COLO668 (cell line): Measurements from ENCODE around the gene FAM53B.
A peak's percentile ranks its signal among the peaks of the same experiment; 100 is the strongest.

ENCODE experiments used
- DNase-seq: peaks from one replicate; lab custom pipeline; 2025; ENCODE audit not compliant: unreplicated experiment; lab: John Stamatoyannopoulos, UW

FAM53B gene

DNA sequence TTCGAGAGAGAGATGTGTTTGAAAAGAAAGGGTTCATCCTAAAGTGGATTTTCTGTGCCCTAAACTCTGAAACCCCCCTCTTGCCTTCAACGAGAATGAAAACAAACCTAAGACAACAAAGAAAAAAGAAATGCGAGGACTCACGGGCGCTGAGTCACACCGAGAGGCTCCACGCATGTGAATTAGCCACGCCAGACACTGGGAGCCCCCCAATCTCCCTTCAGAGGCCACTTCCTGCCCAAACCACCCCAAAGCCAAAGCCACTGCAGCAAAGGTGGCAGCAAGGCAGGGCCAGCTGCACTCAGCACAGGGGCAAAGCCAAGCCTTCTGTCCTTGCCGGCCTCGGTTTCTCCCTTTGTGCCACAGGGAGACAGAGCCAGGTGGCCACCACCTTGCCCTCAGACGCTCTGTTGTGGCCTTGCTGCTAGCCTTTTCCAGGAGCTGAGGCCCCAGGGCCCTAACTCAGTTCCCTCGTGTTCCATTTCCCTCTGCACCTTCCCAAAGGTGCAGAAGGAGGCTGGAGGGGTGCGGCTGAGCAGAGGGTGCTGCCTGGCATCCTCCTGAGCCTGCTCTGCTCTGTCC is 93.3 kb downstream of the FAM53B start:
- DNase-seq = no peak

DNA sequence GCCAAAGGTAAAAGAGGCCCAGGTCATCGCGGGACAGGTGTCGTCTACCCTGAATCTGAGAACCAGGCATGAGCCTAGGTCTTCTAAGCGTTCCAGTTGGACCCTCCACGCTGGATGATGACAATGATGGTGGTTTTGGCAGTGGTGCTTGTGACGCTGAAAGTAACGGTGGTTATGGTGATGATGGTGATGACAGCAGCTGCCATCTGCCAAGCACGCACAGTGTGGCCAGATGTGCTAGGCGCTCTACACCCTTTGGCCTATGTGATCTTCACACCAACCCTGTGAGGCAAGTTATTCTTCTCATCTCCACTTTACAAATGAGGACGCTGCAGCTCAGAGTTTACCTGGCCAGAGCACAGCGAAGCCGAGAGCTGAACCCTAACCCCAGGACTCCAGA is 93.9 kb downstream of the FAM53B start:
- DNase-seq = no peak

DNA sequence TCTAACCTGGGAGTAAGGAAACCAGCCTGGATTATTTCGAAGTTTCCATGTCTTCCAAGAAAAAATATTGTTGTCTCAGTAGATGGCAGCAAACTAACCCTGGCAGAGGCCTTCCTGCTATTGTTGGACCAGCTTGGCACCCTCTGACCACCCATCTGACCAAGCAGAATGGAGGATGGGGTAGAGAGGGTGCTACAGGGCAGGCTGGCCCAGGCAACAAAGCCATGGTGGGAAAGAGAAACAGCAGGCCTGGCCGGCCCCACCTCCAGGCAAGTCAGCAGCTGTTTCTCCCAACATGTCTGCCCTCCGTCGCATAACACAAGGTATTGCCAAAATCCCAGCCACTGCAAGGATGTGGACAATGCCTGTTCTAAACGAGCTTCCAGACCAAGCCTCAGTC is 95.0 kb downstream of the FAM53B start:
- peak; percentile 28 for DNase-seq

DNA sequence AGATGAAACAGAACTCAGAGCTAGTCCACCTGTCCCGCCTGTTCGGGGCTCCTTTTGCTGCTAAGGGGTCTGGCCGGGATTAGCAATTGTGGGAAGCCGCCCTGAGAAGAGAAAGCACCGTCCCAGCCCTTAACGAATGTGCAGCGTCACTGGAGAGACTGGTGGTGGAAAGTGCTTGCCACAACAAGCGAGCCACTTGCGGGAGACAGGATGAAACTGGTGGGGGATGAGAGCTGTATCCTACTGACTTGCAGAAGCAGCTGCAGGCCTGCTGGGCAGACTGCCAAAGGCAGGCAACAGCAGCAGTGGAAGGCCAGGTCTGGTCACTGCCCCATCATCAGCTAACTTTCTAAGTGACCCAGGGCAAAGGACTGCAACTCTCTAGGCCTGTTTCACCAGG is 95.4 kb downstream of the FAM53B start:
- DNase-seq = peak; percentile 88

DNA sequence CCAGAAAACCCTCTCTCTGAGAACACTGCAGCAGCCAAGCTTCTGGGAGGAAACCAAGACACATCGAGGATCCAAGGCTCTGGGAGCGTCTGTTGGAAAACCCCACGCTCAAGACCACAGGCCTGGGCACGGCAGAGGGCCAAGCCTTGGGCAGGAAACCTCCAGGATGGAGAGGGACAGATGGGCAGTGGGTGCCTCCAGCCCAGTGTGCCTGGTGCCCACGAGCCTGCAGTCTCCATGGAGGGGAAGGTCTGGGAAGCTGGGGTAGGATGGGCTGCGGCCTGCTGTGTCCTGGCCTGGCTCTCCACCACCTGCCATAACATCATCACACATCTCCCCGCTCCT is 96.1 kb downstream of the FAM53B start:
- no peak for DNase-seq

DNA sequence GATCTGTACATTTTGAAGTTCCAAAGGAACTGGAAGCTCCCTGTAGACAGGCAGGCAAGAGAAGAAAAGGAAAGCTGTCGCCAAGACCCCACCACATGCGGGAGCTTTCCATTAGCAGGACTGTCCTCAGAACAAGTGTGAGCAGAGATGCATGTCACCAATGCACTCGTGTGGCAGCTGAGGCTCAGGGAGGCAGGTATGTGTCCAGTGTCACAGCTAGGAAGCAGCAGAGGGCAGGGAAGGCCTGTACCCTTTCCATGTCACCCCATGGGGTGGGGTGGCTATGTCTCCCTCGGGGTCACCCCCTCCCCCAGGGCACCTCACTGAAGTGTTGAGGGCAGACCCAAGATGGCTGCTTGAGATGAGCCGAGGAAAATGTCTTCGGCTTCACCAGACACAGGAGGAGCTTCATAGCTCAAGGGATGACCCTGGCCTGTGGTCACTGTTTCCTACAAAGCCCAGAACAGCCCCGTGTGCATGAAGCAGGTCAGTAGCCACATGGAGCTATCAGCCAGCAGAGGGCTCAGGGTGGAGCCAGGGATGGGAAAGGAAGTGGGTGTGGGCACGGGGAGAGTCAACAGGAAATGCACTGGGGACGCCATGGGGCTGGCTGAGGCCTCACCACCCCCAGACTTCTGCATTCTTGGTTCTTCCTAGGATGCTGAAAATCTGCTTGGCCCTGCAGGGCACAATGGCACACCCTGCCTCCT is 96.6 kb downstream of the FAM53B start:
- peak; percentile 51 for DNase-seq

DNA sequence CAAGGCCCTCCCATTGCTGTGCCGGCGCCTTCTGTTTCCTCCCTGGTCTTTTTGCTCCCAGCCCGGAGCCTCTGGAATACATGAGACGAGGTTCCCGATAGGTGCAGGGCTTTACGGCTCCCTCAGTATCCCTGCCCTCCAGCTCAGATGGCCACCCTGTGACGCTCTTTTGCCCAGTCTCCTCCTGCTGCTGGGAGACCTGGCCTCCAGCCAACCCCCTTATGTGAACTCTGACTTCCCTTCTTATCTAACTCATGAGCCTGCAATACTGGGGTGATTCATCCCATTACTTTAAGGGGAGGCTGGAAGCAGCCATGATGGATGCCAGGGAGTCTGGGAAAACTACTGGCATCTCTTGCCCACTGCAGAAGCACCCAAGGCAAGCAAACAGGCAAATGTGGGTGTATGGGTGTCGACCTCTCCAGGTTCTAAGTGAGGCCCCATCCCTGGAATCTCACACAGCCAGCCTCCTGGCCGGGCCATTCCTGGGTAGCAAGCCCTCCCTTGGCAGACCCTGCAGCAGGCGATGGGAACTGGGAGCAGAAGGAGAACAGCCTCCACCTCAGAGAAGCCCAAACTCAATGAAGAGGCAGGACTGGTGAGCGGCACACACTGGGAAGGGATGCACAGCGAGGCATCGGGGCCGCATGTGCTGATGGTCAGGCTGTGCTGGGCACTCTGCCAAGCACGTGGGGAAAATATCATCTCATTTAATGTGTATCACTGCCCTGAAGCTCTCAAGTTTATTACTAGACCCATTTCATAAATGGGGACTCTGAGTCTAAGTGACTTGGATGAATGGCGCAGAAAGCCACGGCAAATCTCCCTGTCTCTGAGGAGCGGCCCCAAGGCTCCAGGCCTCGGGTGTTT is 97.5 kb downstream of the FAM53B start:
- DNase-seq = no peak

DNA sequence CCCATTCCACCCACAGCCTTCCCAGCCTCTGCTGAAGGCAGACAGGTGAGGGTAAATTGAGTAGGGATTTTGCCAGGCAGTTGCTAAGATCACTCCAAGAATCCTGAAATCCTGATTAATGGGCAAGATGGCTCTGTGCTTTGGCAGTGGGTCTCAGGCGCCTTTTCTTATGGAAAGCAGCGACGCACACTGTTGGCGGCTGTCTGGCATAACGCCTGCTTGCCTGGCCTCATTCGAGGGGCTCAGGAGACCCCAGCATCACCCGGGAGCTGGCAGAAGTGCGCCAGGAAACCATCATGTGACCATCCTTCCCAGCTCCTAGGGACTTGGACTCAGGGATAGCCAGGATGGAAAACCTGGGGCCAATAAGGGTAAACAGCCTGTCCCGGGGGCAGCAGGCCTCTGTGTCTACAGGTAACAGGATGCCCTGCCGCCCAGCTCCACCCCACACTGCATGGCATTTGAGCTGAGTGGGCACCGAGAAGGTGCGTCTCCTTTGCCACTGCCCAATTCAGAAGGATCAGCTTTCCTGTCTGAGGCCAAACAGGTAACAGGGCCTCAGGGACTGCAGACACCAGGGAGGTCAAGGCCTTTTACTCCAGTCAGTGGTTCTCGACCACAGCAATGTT is 98.6 kb downstream of the FAM53B start:
- no peak for DNase-seq

DNA sequence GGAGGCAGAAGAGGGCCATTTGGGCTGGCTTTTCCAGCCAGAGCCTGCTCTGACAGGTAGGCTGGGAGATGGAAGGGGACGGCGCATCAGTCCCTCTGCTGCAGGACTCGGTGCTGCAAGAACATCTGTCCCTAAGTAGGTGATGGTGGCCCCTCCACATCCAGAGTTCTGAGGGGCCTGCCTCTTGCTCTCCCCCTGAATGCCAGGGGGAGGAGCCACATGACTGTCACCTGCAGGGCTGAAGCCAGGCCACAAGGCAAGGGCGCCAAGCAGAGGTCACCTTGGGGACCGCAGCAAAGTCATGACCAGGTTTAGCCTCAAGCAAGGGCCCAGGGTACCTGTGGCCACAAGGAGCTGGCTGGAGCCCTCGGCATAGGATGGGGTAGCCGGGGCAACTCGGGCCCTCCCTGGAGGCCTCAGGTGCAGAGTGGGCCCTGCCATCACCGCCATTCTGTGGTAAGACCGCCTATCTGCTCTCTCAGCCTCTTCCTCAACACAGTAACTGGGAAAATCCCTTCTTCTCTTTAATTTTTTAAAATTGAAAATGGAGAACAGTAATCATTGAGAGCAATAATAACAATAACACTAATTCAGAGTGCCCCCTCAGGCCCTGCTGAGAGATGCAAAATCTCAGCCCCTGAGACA is 99.3 kb downstream of the FAM53B start:
- DNase-seq = no peak

DNA sequence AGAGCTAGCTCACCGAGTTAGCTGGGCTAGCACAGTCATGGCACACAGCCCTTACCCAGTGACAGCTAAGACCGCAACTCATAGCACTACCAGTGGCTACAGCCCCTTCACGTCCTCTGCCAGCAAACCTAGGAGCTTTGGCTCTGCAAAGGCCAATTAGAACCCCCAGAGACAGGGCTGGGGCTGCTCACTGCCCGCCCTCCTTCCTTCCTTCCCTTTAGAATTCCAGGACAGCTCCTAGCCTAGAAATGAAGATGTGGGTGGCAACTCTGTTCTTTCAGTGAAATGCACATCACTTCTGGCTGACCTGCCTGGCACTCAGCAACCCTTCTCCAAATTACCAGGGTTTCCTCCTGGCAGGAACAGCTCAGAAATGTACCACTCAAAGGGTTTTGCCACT is 99.9 kb downstream of the FAM53B start:
- no peak for DNase-seq

DNA sequence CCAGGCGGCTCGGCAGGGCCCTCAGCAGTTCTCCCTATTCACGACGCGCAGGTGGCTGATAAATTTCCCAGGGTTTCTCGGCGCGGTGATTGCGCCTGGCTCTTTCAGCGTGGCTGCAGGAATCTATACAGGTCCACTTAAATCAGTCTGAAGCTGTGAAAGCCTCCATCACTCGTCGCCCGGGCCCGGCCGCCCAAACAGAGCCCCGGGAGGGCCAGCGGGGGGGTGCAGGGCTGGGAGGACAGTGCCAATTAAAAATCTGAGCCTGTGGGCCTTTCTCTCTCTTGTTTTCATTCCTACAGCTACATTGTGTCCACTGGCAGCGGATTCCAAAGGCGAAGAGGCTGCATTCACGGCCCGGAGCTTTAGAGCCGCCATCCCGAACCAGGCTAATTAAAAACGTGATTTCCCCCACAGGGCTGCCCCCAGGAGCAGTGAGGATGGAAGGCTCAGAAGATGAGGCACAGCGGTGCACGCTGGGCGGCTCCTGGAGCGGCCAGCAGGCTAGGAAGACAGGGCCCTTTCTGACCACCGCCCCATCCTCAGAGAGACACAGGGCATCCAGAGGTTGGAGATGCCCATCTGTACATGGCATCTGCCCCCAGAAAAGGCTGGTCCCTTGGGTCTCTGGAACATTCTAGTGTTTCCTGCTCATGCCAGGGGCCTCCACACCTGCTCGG is 100.7 kb downstream of the FAM53B start:
- no peak for DNase-seq

DNA sequence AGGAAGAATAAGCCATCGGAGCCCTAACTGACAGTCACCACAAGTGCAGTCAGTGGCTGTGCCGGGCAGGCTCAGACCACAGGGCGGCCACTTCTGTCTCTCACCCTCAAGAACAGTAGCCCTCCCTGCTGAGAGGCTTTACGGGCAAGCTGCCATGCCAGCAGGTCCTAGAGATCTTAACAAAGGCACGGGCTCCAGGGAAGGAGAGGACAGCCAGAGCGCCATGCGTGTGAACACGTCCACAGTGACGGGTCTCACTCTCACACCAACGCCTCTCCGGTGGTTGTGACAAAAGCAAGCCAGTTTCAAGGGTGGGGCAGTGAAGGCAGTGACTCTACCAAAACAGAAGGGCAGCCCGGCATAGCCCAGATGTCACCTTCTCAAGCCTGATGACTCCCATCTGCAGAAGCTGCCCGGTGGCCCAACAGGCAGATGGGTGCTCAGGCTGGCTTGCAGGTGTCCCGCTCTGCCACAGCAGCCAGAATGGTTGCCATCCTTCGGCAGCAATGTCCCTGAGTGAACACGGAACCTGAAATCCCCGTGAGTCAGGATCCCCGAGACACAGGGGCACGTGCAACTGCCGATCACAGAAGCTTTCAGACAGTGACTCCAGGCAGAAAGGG is 102.0 kb downstream of the FAM53B start:
- no peak for DNase-seq

DNA sequence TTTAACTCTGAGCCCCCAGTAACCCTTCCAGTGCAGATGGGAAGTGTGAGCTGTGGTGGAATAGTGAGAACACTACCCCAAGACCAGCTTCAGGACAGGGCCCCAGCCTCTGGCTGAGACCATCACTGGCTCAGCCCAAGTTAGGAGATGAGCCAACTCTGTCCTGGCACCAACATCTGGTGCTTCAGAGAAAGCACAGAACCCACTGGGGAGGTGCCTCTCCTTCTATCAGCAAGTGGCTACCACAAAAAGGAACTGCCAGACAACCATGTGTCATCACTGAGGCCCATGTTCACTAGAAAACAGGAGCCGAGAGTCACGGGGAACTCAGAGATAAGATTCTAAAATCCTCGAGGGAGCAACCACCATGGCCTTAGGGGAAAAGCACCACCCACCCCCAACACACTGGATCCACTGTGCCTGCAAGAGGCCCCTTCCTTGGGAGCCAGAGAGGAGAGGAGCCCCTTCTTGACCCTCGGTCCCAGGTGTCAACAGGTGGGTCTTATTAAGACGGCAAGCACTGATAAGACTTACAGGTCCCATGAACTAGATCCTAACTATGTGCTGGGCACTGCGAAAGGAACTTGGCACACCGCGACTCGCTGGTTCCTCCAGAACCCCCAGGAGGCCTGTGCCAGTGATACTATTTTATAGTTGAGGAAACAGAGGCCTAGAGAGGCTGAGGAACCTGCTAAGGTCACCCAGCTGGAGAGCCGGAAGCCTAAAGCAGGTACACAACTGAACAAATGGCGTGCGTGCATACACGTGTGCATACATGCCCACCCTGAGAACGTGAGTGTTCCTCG is 102.7 kb downstream of the FAM53B start:
- no peak for DNase-seq

DNA sequence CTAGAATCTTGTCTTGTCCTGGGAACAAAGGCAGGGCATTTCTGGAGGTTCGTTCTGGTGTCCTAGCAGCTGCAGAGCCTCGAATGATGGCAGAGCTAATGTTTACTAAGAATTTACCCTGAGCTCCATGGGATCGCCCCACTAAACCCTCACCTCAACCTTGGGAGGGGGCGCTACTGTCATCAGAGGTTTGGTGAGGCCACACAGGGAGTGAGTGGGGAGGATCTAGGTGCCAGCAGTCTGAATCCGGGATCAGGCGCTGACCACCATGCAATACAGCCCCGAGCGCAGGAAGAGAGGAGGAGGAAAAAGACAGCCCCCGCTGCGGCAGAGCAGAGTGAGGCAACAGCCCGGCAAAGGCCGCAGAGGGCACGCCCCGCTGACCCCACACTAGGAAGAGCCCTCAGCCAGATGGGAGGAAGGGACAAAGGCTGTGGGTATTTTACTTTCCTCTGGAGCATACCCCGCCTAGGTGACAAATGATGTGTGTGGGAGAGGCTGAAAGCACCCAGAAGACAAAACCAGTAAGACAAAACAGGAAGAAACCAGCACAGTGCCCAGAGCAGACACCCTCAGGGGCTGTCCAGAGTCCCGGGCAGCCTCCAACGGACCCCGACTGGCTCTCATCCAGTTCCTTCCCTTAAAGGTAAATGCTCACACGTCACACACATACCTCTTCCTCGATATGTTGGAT is 103.5 kb downstream of the FAM53B start:
- DNase-seq = no peak

DNA sequence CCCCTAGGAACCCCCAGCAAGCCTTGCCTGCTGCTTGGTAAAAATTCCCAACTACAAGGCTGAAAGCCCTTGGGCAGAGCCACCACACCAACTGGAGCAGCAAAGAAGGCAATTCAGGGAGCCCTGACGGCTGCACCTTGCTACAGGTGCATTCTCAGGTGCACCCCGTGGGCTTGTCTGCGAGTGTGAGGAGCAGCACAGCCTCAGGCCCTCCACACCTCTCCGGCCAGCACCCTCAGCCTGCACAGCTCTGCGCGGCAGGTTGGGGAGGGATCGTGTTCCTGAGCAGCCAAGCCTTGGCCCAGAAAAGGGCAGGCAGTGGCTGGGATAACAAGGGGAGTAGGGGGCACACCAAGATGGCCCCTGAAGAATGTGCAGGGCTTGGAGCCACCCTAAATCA is 104.1 kb downstream of the FAM53B start:
- no peak for DNase-seq

DNA sequence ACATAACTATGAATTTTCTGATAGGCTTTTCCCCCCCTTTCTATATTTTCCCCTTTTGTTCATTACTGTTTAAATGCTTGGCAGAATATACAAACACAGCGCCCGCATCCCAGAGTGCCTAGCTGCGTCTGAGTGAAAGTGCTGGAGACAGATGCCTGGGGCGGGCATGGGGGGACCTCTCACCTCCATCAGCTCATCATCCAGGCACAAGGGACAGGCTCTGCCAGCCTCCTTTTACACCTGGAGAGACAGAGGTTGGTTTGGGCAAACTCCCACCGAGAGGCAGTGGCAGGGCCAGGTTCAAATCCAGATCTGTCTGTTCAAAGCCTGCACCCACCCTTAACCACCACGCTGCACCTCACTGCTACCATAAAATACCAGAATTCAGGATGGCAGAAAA is 104.5 kb downstream of the FAM53B start:
- no peak for DNase-seq

DNA sequence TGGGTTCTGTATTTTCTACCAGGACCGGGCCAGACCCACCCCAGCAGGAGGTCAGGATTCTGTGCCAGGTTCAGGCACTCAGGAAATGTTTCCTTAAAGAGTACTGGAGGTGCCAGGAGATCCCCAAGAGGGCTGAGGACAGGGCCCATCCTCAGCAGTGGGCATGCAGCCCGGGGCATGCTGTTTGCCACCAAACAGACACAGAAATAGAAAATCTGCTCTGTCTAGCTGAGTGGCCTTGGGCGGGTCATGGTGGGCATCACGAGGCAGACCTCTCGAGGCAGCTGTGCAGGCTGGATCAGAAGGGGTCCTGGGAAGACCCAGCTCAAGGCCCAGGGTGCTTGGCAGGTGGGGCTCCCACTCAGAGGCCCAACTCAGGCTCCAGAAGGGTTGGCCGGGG is 105.0 kb downstream of the FAM53B start:
- no peak for DNase-seq

DNA sequence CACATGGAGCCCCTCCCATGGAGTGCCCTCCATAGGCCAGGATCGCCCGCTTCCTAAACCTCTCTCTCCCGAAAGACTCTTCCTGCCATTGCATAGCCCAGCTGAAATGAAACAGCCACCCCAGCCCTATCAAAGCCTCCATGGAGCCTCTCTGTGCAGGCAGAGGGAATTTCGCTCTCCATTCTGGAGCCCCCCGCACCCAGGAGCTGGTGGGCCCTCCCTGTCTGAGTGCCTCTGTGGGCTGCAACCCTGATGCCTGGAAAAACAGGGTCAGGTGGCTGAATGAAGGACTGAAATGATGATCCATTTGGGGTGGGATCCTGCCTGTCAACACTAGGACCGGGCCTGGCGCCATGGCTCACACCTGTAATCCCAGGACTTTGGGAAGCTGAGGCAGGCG is 106.4 kb downstream of the FAM53B start:
- DNase-seq = no peak
